BLaER1 treated with 17β-estradiol and CSF1 and Interleukin-3, amounts not matched to agents 10 nM and 100 nM (cell line): ENCODE results near the gene SORCS2.
A peak's percentile ranks its signal among the peaks of the same experiment; 100 is the strongest.

Source experiments
- H3K27ac ChIP-seq, 11 experiments: shearing (Covaris generic); formaldehyde crosslinking; 2 replicates each; pipeline ENCODE4 v1.8.1; 2022
- H3K27me3 ChIP-seq, 11 experiments: shearing (Covaris generic); formaldehyde crosslinking; 2 replicates each; pipeline ENCODE4 v1.8.1; 2022
- H3K36me3 ChIP-seq, 11 experiments: shearing (Covaris generic); formaldehyde crosslinking; 2 replicates each; pipeline ENCODE4 v1.8.1; 2022
- H3K4me1 ChIP-seq, 10 experiments: shearing (Covaris generic); formaldehyde crosslinking; 2 replicates each; pipeline ENCODE4 v1.8.1; 2022
- H3K4me2 ChIP-seq, 11 experiments: shearing (Covaris generic); formaldehyde crosslinking; 2 replicates each; pipeline ENCODE4 v1.8.1; 2022
- H3K4me3 ChIP-seq, 10 experiments: shearing (Covaris generic); formaldehyde crosslinking; 2 replicates each; pipeline ENCODE4 v1.8.1; 2022
- H3K9ac ChIP-seq, 11 experiments: shearing (Covaris generic); formaldehyde crosslinking; 2 replicates each; pipeline ENCODE4 v1.8.1; 2022
- H3K9me3 ChIP-seq, 11 experiments: shearing (Covaris generic); formaldehyde crosslinking; replicated peaks in 1 of 11; 2 replicates each; pipeline ENCODE4 v1.8.1; 2022
- H4K20me1 ChIP-seq, 11 experiments: shearing (Covaris generic); formaldehyde crosslinking; 2 replicates each; pipeline ENCODE4 v1.8.1; 2022
- Cebpa-rat ChIP-seq, 11 experiments: shearing (Covaris generic); IDR thresholded peaks; 2 replicates each; pipeline ENCODE4 v1.8.1; 2022

Gene SORCS2

DNA sequence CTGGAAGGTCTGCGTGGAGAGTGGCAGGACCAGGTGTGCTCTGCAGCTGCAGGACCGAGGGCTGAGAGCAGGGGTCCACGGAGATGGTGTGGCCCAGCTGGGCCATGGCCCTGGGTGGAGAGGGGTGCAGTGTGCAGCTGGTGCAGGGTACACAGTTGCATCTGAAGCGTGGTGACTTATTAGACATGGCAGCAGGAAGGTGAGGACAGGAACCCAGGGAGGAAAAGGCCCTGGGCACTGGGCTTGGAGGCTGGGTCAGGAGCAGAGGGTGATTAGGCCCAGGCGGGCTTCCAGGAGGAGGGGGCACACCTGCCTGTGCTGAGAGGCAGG lies 457.0 kb downstream of the SORCS2 start:
- Histone ChIP-seq H3K9ac (peak overlapping the region in 7 of 11 experiments; percentile 9 to 68 (median 42); a peak in 11 of 22 replicates), H3K4me1 (peaks cover 82 to 88% (median 84%) of the 10 kb centered on the region in 10 experiments), H3K9me3 (peaks cover 30 to 46% (median 38%) of the 10 kb centered on the region in 11 experiments), H3K27me3 (peaks cover 0 to 15% (median 0%) of the 10 kb centered on the region in 11 experiments; a peak in 5 of 22 replicates), H3K36me3 (peaks cover 0 to 20% (median 8%) of the 10 kb centered on the region in 11 experiments; a peak in 9 of 22 replicates), H3K4me2 (peak overlapping the region; percentile 63 to 99 (median 92)), H3K27ac (peak overlapping the region; percentile 64 to 86 (median 77)), H3K4me3 (peak overlapping the region in 4 of 10 experiments; percentile 10 to 26 (median 14); a peak in 6 of 20 replicates), H4K20me1 (peaks cover 0 to 24% (median 0%) of the 10 kb centered on the region in 11 experiments; a peak in 5 of 22 replicates)
- TF ChIP-seq Cebpa-rat (IDR thresholded peaks at IDR 0.05) = no peak

DNA sequence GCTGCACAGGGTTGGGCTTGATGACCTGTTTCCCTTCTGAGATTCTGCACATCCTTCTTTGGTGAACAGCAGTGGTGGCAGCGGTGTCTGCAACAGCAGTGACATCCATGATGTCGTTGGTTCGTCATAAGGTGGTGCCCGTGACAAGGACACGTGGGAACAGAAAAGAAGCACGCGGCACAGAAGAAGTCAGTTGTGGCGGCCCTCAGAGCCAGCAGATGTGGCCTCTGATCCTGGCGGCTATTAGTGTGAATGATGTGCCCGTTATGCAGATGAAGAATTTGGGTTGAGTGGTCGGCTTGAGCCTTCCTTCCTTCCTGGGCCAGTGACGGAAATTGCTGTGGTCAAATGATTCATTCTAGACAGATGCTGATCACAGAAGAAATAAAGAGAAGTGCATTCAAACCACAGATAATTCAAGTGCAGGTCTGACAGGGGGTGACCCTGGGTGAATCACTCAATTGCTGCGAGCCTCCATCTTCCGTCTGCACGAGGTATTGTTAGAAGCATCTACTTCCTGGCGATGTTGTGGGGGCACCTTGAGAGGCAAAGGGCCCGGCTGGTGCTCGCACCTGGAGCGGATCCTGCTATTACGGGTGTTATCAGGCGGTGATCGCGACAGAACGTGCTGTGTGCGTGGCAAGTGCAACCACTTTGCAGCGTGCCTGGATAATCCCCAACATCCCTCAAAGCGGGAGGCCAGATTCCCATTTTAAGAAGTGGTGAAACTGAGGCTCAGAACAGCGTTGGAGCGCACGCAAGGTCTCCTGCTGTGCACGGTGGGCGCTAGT lies 457.6 kb downstream of the SORCS2 start:
- Histone ChIP-seq H3K9ac (peak overlapping the region in 10 of 11 experiments; percentile 28 to 68 (median 50); a peak in 14 of 22 replicates), H3K4me1 (peaks cover 86 to 94% (median 90%) of the 10 kb centered on the region in 10 experiments)

DNA sequence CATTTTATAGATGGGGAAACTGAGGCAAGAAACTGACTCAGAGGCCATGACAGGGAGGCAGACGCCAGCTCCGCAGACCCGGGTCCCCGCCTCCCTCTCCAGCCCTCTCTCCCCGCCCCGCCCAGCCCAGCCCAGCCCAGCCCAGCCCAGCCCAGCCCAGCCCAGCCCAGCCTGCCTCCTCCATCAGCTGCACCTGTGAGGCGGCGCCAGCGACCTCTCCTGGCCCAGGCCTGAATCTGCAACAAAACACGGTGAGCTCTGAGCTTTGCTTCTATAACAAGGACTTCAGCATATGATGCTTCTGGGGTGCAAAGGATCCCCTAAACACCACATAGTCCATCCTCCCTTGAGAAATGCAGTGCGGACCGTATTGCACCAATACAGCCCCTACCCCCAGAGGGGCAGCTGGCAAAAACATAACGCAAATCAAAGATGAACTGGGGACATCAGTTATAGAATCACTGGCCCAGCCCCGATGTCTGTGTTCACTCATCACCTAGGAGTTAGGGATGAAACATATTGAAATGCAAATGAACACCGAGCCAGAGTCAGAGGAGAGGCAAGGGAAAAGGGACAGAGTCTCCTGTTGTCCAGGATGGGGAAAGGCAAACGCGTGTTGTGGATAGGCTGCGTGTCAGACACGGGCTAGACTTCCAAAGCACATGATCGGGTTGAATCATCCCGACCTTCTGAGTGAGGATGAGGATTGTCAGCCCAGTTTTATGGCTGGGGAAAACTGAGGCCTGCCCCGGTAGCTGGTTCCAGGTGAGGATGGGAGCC lies 458.5 kb downstream of the SORCS2 start:
- peak overlapping the region; percentile 89 to 100 (median 95) for H3K4me2 ChIP-seq
- peak overlapping the region; percentile 34 to 86 (median 74); a peak in 20 of 22 replicates for H3K27ac ChIP-seq

More for the DNA sequence above, 457.6 kb downstream of the SORCS2 start:
- peak overlapping the region; percentile 64 to 86 (median 77) for H3K27ac ChIP-seq
- peaks cover 0 to 15% (median 7%) of the 10 kb centered on the region in 11 experiments; a peak in 8 of 22 replicates for H3K36me3 ChIP-seq
- H3K4me3 ChIP-seq = peak overlapping the region in 5 of 10 experiments; percentile 23 to 45 (median 26); a peak in 5 of 20 replicates
- peak overlapping the region; percentile 63 to 99 (median 92) for H3K4me2 ChIP-seq
- H3K9me3 ChIP-seq = peaks cover 24 to 40% (median 32%) of the 10 kb centered on the region in 11 experiments
- H4K20me1 ChIP-seq = peaks cover 0 to 29% (median 0%) of the 10 kb centered on the region in 11 experiments; a peak in 5 of 22 replicates
- TF ChIP-seq Cebpa-rat (IDR thresholded peaks at IDR 0.05) = no peak
- H3K27me3 ChIP-seq = peaks cover 0 to 21% (median 0%) of the 10 kb centered on the region in 11 experiments; a peak in 6 of 22 replicates

DNA sequence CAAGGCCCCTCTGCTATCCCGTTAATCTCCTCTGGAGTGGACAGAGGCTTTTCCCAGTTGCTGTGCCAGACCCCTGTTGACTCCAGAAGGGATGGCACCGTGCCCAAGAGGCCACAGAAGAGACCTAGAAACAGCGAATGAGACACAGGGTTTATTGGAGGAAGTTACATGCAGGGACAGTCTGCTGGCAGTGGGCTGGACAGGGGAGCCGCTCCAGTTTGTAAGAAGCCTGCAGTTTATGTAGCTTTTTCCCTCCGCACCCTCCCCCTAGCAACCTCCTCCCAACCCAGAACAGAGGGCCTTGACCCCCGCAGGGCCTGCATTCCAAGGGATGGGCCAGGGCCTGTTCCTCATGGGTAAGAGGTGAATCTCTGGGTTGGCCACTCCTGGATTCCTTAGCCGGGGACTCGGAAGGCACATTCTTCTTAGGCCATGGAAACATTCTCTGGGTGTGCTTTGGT lies 459.2 kb downstream of the SORCS2 start:
- peaks cover 8 to 24% (median 16%) of the 10 kb centered on the region in 11 experiments; a peak in 21 of 22 replicates for H3K9me3 ChIP-seq
- peak overlapping the region in 2 of 10 experiments; percentile 51 to 54; a peak in 3 of 20 replicates for H3K4me3 ChIP-seq
- peak overlapping the region in 9 of 11 experiments; percentile 7 to 82 (median 58); a peak in 12 of 22 replicates for H3K9ac ChIP-seq
- 0 out of 22 replicates have a peak, but pooled peaks cover 0 to 3% (median 0%) of the 10 kb centered on the region in 11 experiments for H3K36me3 ChIP-seq
- H4K20me1 ChIP-seq = peaks cover 0 to 42% (median 0%) of the 10 kb centered on the region in 11 experiments; a peak in 5 of 22 replicates
- H3K27ac ChIP-seq = peak overlapping the region in 8 of 11 experiments; percentile 4 to 70 (median 56); a peak in 10 of 22 replicates
- no peak for TF ChIP-seq Cebpa-rat (IDR thresholded peaks at IDR 0.05)
- peaks cover 83 to 95% (median 91%) of the 10 kb centered on the region in 10 experiments for H3K4me1 ChIP-seq
- H3K4me2 ChIP-seq = peak overlapping the region; percentile 89 to 100 (median 95)
- peaks cover 0 to 30% (median 0%) of the 10 kb centered on the region in 11 experiments; a peak in 6 of 22 replicates for H3K27me3 ChIP-seq

More for the DNA sequence above, 458.5 kb downstream of the SORCS2 start:
- Histone ChIP-seq H3K36me3 (peaks cover 0 to 6% (median 2%) of the 10 kb centered on the region in 11 experiments; a peak in 6 of 22 replicates), H3K4me3 (peak overlapping the region in 3 of 10 experiments; percentile 23 to 45 (median 26); a peak in 3 of 20 replicates), H4K20me1 (peaks cover 0 to 35% (median 0%) of the 10 kb centered on the region in 11 experiments; a peak in 5 of 22 replicates), H3K4me1 (peaks cover 88 to 99% (median 97%) of the 10 kb centered on the region in 10 experiments), H3K9me3 (peaks cover 15 to 31% (median 23%) of the 10 kb centered on the region in 11 experiments), H3K9ac (peak overlapping the region in 10 of 11 experiments; percentile 28 to 82 (median 56); a peak in 15 of 22 replicates), H3K27me3 (peaks cover 0 to 29% (median 0%) of the 10 kb centered on the region in 11 experiments; a peak in 6 of 22 replicates)
- no peak for TF ChIP-seq Cebpa-rat (IDR thresholded peaks at IDR 0.05)

DNA sequence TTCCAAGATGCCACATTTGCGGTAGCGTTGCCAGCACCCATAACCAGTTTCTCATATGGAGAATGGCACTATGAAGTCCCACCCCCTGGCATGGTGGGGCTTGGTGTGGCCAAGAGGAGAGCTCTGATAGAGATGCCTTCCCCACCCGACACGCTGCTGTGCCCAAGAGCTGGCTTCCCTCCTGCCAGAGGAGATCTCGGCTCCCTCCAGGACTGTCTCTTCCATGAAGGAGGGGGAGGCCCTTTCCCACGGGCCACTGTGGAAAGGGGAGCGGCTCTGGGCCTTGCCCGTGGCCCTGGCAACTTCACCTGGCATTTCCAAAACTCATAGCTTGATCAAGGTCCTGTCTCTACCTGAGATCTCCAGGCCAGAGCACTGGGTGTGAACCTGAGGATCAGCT lies 459.7 kb downstream of the SORCS2 start:
- H3K4me3 ChIP-seq = peak overlapping the region in 5 of 10 experiments; percentile 13 to 54 (median 36); a peak in 8 of 20 replicates
- H3K4me2 ChIP-seq = peak overlapping the region; percentile 89 to 100 (median 95)
- peaks cover 0 to 30% (median 0%) of the 10 kb centered on the region in 11 experiments; a peak in 6 of 22 replicates for H3K27me3 ChIP-seq
- TF ChIP-seq Cebpa-rat (IDR thresholded peaks at IDR 0.05) = no peak
- peak overlapping the region in 10 of 11 experiments; percentile 25 to 70 (median 58); a peak in 17 of 22 replicates for H3K27ac ChIP-seq
- peaks cover 3 to 19% (median 11%) of the 10 kb centered on the region in 11 experiments; a peak in 19 of 22 replicates for H3K9me3 ChIP-seq
- H4K20me1 ChIP-seq = peaks cover 0 to 45% (median 0%) of the 10 kb centered on the region in 11 experiments; a peak in 5 of 22 replicates
- H3K36me3 ChIP-seq = no peaks in the 10 kb centered on the region
- peaks cover 78 to 94% (median 86%) of the 10 kb centered on the region in 10 experiments for H3K4me1 ChIP-seq
- peak overlapping the region in 10 of 11 experiments; percentile 11 to 82 (median 58); a peak in 15 of 22 replicates for H3K9ac ChIP-seq

DNA sequence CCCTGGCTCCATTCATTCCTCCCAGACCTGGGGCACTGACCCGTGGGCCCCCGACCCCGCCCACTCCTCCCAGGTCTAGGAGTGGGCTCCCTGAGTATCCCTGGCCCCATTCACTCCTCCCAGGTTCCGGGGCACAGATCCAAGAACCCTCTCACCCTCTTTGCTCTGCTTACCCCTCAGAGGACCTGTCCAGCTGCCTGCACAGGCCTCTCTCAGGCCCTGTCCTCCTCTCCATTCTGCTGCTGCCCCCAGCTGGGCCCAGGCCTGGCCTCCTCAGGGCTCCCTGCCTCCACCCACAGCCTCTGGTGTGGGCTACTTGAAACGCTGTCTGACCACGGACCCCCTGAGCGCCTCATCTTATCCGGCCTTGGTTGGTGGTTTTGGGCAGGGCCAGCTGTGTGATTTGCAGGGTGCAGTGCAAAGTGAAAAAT lies 460.1 kb downstream of the SORCS2 start:
- no peaks in the 10 kb centered on the region for H3K36me3 ChIP-seq
- peak overlapping the region in 10 of 11 experiments; percentile 25 to 70 (median 58); a peak in 18 of 22 replicates for H3K27ac ChIP-seq
- H3K9me3 ChIP-seq = peaks cover under 1 to 15% (median 8%) of the 10 kb centered on the region in 11 experiments; a peak in 16 of 22 replicates
- H3K27me3 ChIP-seq = peaks cover 0 to 30% (median 0%) of the 10 kb centered on the region in 11 experiments; a peak in 6 of 22 replicates
- peak overlapping the region; percentile 11 to 82 (median 58); a peak in 19 of 22 replicates for H3K9ac ChIP-seq
- H3K4me2 ChIP-seq = peak overlapping the region; percentile 89 to 100 (median 95)
- peaks cover 0 to 45% (median 0%) of the 10 kb centered on the region in 11 experiments; a peak in 5 of 22 replicates for H4K20me1 ChIP-seq
- H3K4me1 ChIP-seq = peaks cover 74 to 89% (median 81%) of the 10 kb centered on the region in 10 experiments
- peak overlapping the region in 5 of 10 experiments; percentile 13 to 54 (median 36); a peak in 8 of 20 replicates for H3K4me3 ChIP-seq
- no peak for TF ChIP-seq Cebpa-rat (IDR thresholded peaks at IDR 0.05)

DNA sequence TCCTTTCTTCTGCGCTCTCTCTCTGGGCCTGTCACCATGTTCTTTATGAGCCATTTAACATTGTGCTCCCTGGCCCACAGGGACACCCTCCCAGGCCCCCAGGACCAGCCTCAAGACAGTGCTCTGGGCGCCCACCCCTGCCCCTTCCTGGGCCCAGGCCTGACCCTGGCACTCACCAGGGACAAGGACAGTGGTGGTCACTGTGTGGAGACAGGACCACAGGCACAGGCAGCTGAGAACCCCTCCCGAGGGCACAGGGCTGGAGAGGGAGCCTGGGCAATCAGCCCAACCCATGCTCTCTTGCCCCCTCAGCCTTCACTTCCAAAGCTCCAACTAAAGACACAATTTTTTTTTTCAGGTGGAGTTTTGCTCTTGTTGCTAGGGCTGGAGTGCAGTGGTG lies 460.6 kb downstream of the SORCS2 start:
- Histone ChIP-seq H4K20me1 (peaks cover 0 to 45% (median 0%) of the 10 kb centered on the region in 11 experiments; a peak in 5 of 22 replicates), H3K4me2 (peak overlapping the region; percentile 89 to 100 (median 95)), H3K4me3 (peak overlapping the region in 4 of 10 experiments; percentile 20 to 54 (median 44); a peak in 5 of 20 replicates), H3K27me3 (peaks cover 0 to 30% (median 0%) of the 10 kb centered on the region in 11 experiments; a peak in 6 of 22 replicates), H3K9ac (peak overlapping the region; percentile 11 to 82 (median 58); a peak in 19 of 22 replicates), H3K27ac (peak overlapping the region in 10 of 11 experiments; percentile 26 to 70 (median 58); a peak in 19 of 22 replicates), H3K9me3 (peaks cover 0 to 12% (median 8%) of the 10 kb centered on the region in 11 experiments; a peak in 13 of 22 replicates), H3K36me3 (no peaks in the 10 kb centered on the region), H3K4me1 (peaks cover 69 to 85% (median 77%) of the 10 kb centered on the region in 10 experiments)
- no peak for TF ChIP-seq Cebpa-rat (IDR thresholded peaks at IDR 0.05)
